SK-N-SH (cell line): ENCODE measurements around the gene CFAP221. TPM values are rescaled to one million over a fixed set of nuclear protein-coding genes. Genes with fewer than 3 reads are reported as not detected.

Source experiments
- CTCF ChIA-PET: fragments of 300-600, 350-600 bp; formaldehyde crosslinking; extraction: SDS; loops from one replicate; lab custom pipeline; 2021; lab: Yijun Ruan, JAX
- POLR2A ChIA-PET: fragments of 350-600 bp; sonication (Branson Sonifier 250); formaldehyde crosslinking; extraction: SDS; loops from one replicate; lab custom pipeline; 2020; ENCODE audit warnings: antibody characterized with exemption, inconsistent platforms; lab: Yijun Ruan, JAX
- DNase-seq: peaks from one replicate; pipeline ENCODE4 v3.0.0; 2012
- H2AFZ ChIP-seq: fragments of 200-600 bp; sonication (generic); 2 replicates; pipeline ENCODE4 v1.8.1; 2016; ENCODE audit warnings: antibody characterized with exemption, mild to moderate bottlenecking, low read depth
- H3F3A ChIP-seq: fragments of 200-600 bp; sonication (generic); replicated peaks from 2 replicates; pipeline ENCODE3; 2016; ENCODE audit warnings: antibody characterized with exemption, mild to moderate bottlenecking; ENCODE audit not compliant: insufficient read depth
- H3K27ac ChIP-seq, 2 experiments: fragments of 200-500 bp in 1 of 2; fragments of 200-600 bp in 1 of 2; sonication (Bioruptor generic) in 1 of 2; sonication (generic), shearing (Covaris generic) in 1 of 2; 2 replicates each; pipeline versions ENCODE4 v1.5.1 to v1.6.1; 2014 to 2016; ENCODE audit warnings: low read depth in 2 of 2, inconsistent platforms in 1 of 2, low read length in 1 of 2, mild to moderate bottlenecking in 1 of 2, mixed read lengths in 1 of 2
- H3K27me3 ChIP-seq: fragments of 200-600 bp; sonication (generic), shearing (Covaris generic); 2 replicates; pipeline ENCODE4 v1.6.1; 2016; ENCODE audit warnings: mixed run types; ENCODE audit not compliant: insufficient read depth
- H3K36me3 ChIP-seq, 2 experiments: fragments of 200-500 bp in 1 of 2; fragments of 200-600 bp in 1 of 2; sonication (Bioruptor generic) in 1 of 2; sonication (generic) in 1 of 2; replicated peaks in 1 of 2; 2 replicates each; pipeline versions ENCODE3 to v1.5.1; 2014 to 2016; ENCODE audit warnings: low read length in 1 of 2, mild to moderate bottlenecking in 1 of 2; ENCODE audit not compliant: insufficient read depth in 2 of 2, control insufficient read depth in 1 of 2
- H3K4me1 ChIP-seq, 2 experiments: fragments of 200-500 bp in 1 of 2; fragments of 200-600 bp in 1 of 2; sonication (Bioruptor generic) in 1 of 2; sonication (generic), shearing (Covaris generic) in 1 of 2; 2 replicates each; pipeline versions ENCODE4 v1.5.1 to v1.6.1; 2014 to 2016; ENCODE audit warnings: low read depth in 1 of 2, low read length in 1 of 2, mixed run types in 1 of 2; ENCODE audit not compliant: insufficient read depth in 2 of 2, control insufficient read depth in 1 of 2
- H3K4me2 ChIP-seq: fragments of 200-600 bp; sonication (generic), shearing (Covaris generic); 2 replicates; pipeline ENCODE4 v1.6.1; 2017; ENCODE audit warnings: mixed run types
- H3K4me3 ChIP-seq, 2 experiments: fragments of 200-500 bp in 1 of 2; fragments of 200-600 bp in 1 of 2; sonication (Bioruptor generic) in 1 of 2; sonication (generic), shearing (Covaris generic) in 1 of 2; 2 replicates each; pipeline versions ENCODE4 v1.5.1 to v1.8.1; 2014 to 2016; ENCODE audit warnings: low read depth in 2 of 2, inconsistent platforms in 1 of 2, low read length in 1 of 2, mild to moderate bottlenecking in 1 of 2, mixed read lengths in 1 of 2, moderate library complexity in 1 of 2
- H3K79me2 ChIP-seq: fragments of 200-600 bp; sonication (generic); 2 replicates; pipeline ENCODE4 v1.8.1; 2017; ENCODE audit warnings: mild to moderate bottlenecking; ENCODE audit not compliant: insufficient read depth
- H3K9ac ChIP-seq: fragments of 200-600 bp; sonication (generic); 2 replicates; pipeline ENCODE4 v1.6.1; 2017; ENCODE audit warnings: mixed run types
- H3K9me2 ChIP-seq: fragments of 200-600 bp; sonication (generic); 2 replicates; pipeline ENCODE4 v1.6.1; 2017; ENCODE audit warnings: mixed run types
- H3K9me3 ChIP-seq: fragments of 200-600 bp; sonication (generic); 2 replicates; pipeline ENCODE4 v1.6.1; 2017; ENCODE audit warnings: mixed run types, mild to moderate bottlenecking, moderate library complexity
- H4K20me1 ChIP-seq: fragments of 200-600 bp; sonication (generic); 2 replicates; pipeline ENCODE4 v1.6.1; 2017; ENCODE audit warnings: mild to moderate bottlenecking, mixed run types; ENCODE audit not compliant: insufficient read depth
- CHD2 ChIP-seq: fragments of 150-350 bp; IDR thresholded peaks from 2 replicates; pipeline ENCODE4 v1.6.1; 2018; ENCODE audit warnings: low read length; ENCODE audit not compliant: partially characterized antibody
- FOSL2 ChIP-seq: IDR thresholded peaks from 2 replicates; pipeline ENCODE4 v1.4.0; 2012; ENCODE audit warnings: low read depth, mild to moderate bottlenecking, moderate library complexity, borderline replicate concordance
- FOXJ3 ChIP-seq: sonication (generic); formaldehyde crosslinking; IDR thresholded peaks from 2 replicates; pipeline ENCODE4 v1.5.1; 2020; ENCODE audit warnings: mild to moderate bottlenecking, missing genetic modification reagents
- FOXM1 ChIP-seq: IDR thresholded peaks from 2 replicates; pipeline ENCODE4 v1.4.0; 2012; ENCODE audit warnings: low read depth, mild to moderate bottlenecking
- JUND ChIP-seq: IDR thresholded peaks from 2 replicates; pipeline ENCODE4 v1.4.0; 2012
- NFIC ChIP-seq: IDR thresholded peaks from 2 replicates; pipeline ENCODE4 v1.4.0; 2012; ENCODE audit warnings: borderline replicate concordance
- POLR2AphosphoS5 ChIP-seq: IDR thresholded peaks from 2 replicates; pipeline ENCODE4 v1.6.1; 2012; ENCODE audit warnings: low read depth, low read length
- RAD21 ChIP-seq: IDR thresholded peaks from 2 replicates; pipeline ENCODE4 v1.6.1; 2012; ENCODE audit warnings: mild to moderate bottlenecking, low read length
- RCOR1 ChIP-seq: fragments of 150-350 bp; IDR thresholded peaks from 2 replicates; pipeline ENCODE4 v1.6.1; 2017; ENCODE audit warnings: antibody characterized with exemption, low read length
- SIN3A ChIP-seq: IDR thresholded peaks from 2 replicates; pipeline ENCODE4 v1.6.1; 2012; ENCODE audit warnings: low read depth, mild to moderate bottlenecking, low read length, moderate library complexity, borderline replicate concordance
- TAF1 ChIP-seq: IDR thresholded peaks from 2 replicates; pipeline ENCODE4 v1.6.1; 2012; ENCODE audit warnings: low read depth, mild to moderate bottlenecking, low read length, moderate library complexity, borderline replicate concordance
- TCF12 ChIP-seq: IDR thresholded peaks from 2 replicates; pipeline ENCODE4 v1.4.0; 2012
- TEAD4 ChIP-seq: IDR thresholded peaks from 2 replicates; pipeline ENCODE4 v1.4.0; 2012; ENCODE audit warnings: mild to moderate bottlenecking, borderline replicate concordance; ENCODE audit not compliant: insufficient read depth
- YY1 ChIP-seq: IDR thresholded peaks from 2 replicates; pipeline ENCODE4 v1.4.0; 2012; ENCODE audit warnings: low read depth, mild to moderate bottlenecking
- WGBS: methylation state at CpG from one replicate; pipeline ENCODE4 v1.1.6; 2017; ENCODE audit warnings: low lambda C conversion rate; 5-methylcytosine and 5-hydroxymethylcytosine counted together
- polyA plus RNA-seq, 3 experiments: library from polyadenylated mRNA; depleted of rRNA; stranded (reverse); fragments of >200 nt; gene quantifications; 2 replicates each; pipeline ENCODE4 v1.2.3, GENCODE V29; 2012
- TF ChIP-seq, protein P1 (sequence below): IDR thresholded peaks from 2 replicates; pipeline ENCODE4 v1.6.1; 2012; ENCODE audit warnings: mild to moderate bottlenecking, low read depth, low read length, moderate library complexity
- TF ChIP-seq, protein P2 (sequence below): fragments of 150-350 bp; IDR thresholded peaks from 2 replicates; pipeline ENCODE4 v1.6.1; 2016; ENCODE audit warnings: mild to moderate bottlenecking, low read depth, low read length

Gene CFAP221
- polyA plus RNA-seq, 1 of the 3 experiments (the other 2 are of a cell fraction): 0.12 TPM

DNA sequence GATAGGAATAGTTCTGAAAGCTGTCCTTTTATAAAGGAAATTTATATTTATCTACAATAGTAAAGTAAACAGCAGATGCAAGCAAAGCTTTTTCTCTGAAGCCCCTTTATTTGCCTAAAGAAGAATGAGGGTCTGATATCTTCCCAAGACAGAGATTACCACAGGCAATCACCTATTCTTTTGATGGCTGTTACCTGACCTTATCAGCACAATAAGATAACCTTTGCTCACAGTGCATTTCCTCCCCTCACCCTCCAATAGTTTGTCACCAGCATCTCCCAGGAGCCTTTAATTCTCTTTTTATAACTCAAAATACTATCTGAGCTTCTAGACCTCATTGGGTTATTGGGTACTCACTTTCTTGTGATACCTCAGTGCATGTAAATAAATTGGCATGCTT is 6.5 kb upstream of the CFAP221 start:
- Histone ChIP-seq H3K4me3 (no peak overlapping the region), H4K20me1 (no peaks in the 10 kb centered on the region), H2AFZ (no peak overlapping the region), H3K9me3 (no peaks in the 10 kb centered on the region), H3K4me1 (no peaks in the 10 kb centered on the region), H3K9me2 (no peaks in the 10 kb centered on the region), H3K79me2 (no peaks in the 10 kb centered on the region), H3F3A (no peaks in the 10 kb centered on the region), H3K4me2 (no peak overlapping the region)
- CTCF ChIA-PET: interaction anchor here (0.6 to 1.3 kb wide), 3 partner anchors 103 to 782 kb away, joined by 3 read pairs; no protein-coding TSS in a partner anchor
- TF ChIP-seq TAF1 (no peak), JUND (no peak), TCF12 (no peak), SIN3A (no peak), FOSL2 (no peak), FOXJ3 (CRISPR knock-in tag) (no peak), POLR2AphosphoS5 (no peak), TEAD4 (no peak), RAD21 (no peak)
- TF ChIP-seq, all 33 proteins: peak for 0
- H3K36me3 ChIP-seq: no peaks in the 10 kb centered on the region
- no peak overlapping the region for H3K27ac ChIP-seq
- POLR2A ChIA-PET: no interaction called here
- H3K9ac ChIP-seq: no peak overlapping the region
- no peaks in the 10 kb centered on the region for H3K27me3 ChIP-seq
- no peak for DNase-seq

DNA sequence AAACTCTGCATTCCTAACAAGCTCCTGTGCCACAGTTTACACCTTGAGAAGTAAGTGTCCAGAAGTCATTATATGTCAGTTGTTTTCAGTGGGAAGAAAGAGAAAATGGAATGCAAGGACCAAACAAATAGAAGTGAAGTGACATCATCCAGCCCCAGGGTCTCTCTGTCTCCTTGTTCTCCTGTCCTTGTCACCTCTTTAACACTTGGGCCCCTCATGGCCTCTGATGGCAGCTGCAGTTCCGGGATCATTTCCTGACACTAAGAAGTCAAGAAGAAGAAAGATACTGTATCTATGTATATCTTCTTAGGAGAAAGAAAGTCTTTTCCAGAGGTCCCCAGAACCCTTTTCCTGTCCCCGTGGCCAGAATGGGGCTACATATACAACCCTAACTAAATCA is 2.8 kb upstream of the CFAP221 start:
- no peaks in the 10 kb centered on the region for H3F3A ChIP-seq
- DNase-seq: no peak

More for the DNA sequence above, 2.8 kb upstream of the CFAP221 start:
- 42% methylated on average over 2 of the region's 2 CpGs for WGBS
- Histone ChIP-seq H3K9me2 (no peaks in the 10 kb centered on the region), H4K20me1 (no peaks in the 10 kb centered on the region), H3K36me3 (no peaks in the 10 kb centered on the region), H3K79me2 (no peaks in the 10 kb centered on the region), H3K4me3 (no peak overlapping the region), H3K9me3 (no peaks in the 10 kb centered on the region), H3K4me2 (no peak overlapping the region), H3K9ac (no peak overlapping the region), H3K4me1 (peaks cover 0 to 3% of the 10 kb centered on the region in 2 experiments; a peak in 1 of 4 replicates), H2AFZ (no peak overlapping the region), H3K27me3 (no peaks in the 10 kb centered on the region), H3K27ac (no peak overlapping the region)
- POLR2A ChIA-PET: no interaction called here
- TF ChIP-seq, protein P1, sequence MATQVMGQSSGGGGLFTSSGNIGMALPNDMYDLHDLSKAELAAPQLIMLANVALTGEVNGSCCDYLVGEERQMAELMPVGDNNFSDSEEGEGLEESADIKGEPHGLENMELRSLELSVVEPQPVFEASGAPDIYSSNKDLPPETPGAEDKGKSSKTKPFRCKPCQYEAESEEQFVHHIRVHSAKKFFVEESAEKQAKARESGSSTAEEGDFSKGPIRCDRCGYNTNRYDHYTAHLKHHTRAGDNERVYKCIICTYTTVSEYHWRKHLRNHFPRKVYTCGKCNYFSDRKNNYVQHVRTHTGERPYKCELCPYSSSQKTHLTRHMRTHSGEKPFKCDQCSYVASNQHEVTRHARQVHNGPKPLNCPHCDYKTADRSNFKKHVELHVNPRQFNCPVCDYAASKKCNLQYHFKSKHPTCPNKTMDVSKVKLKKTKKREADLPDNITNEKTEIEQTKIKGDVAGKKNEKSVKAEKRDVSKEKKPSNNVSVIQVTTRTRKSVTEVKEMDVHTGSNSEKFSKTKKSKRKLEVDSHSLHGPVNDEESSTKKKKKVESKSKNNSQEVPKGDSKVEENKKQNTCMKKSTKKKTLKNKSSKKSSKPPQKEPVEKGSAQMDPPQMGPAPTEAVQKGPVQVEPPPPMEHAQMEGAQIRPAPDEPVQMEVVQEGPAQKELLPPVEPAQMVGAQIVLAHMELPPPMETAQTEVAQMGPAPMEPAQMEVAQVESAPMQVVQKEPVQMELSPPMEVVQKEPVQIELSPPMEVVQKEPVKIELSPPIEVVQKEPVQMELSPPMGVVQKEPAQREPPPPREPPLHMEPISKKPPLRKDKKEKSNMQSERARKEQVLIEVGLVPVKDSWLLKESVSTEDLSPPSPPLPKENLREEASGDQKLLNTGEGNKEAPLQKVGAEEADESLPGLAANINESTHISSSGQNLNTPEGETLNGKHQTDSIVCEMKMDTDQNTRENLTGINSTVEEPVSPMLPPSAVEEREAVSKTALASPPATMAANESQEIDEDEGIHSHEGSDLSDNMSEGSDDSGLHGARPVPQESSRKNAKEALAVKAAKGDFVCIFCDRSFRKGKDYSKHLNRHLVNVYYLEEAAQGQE: no peak
- TF ChIP-seq CHD2 (no peak), JUND (no peak), TEAD4 (no peak), FOXJ3 (CRISPR knock-in tag) (no peak), SIN3A (no peak), FOXM1 (no peak), YY1 (no peak), NFIC (no peak), FOSL2 (no peak), RCOR1 (no peak), TAF1 (no peak)
- TF ChIP-seq, protein P2, sequence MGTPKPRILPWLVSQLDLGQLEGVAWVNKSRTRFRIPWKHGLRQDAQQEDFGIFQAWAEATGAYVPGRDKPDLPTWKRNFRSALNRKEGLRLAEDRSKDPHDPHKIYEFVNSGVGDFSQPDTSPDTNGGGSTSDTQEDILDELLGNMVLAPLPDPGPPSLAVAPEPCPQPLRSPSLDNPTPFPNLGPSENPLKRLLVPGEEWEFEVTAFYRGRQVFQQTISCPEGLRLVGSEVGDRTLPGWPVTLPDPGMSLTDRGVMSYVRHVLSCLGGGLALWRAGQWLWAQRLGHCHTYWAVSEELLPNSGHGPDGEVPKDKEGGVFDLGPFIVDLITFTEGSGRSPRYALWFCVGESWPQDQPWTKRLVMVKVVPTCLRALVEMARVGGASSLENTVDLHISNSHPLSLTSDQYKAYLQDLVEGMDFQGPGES: no peak
- CTCF ChIA-PET: interaction anchor here (1.9 kb wide), 1 partner anchor 65 kb away, joined by 5 read pairs; no protein-coding TSS in a partner anchor
